D721Med (cell line): ENCODE measurements around the gene LPIN1.

Experiments
- DNase-seq: peaks from one replicate; pipeline ENCODE4 v3.0.0; 2011; ENCODE audit warnings: low spot score; ENCODE audit not compliant: insufficient read length
- FAIRE-seq: peaks from 2 replicates; lab custom pipeline; 2011; peaks lifted over from hg19 to GRCh38; lab: Jason Lieb, UNC
- TF ChIP-seq, protein P1 (sequence below): IDR thresholded peaks from 2 replicates; pipeline ENCODE4 v1.5.1; 2012; ENCODE audit warnings: mild to moderate bottlenecking, control low read depth; ENCODE audit not compliant: insufficient read depth; ENCODE audit errors: missing control alignments

The LPIN1 gene

DNA sequence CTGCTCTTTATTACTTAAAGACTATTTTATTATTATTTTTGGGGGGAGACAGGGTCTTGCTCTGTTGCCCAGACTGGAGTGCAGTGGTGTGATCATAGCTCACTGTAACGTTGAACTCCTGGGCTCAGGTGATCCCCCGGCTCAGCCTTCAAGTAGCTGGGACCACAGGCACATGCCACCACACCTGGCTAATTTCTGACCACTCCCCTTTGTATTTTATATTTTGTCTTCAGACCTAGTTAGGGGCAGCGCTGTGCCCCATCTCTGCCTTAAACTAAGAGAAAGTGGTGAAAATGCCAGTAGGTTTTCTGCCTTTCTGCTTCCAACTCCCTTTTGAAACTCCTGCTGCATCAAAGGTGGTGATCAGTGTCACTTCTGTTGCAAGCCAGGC is 82.5 kb downstream of the LPIN1 start:
- TF ChIP-seq, protein P1, sequence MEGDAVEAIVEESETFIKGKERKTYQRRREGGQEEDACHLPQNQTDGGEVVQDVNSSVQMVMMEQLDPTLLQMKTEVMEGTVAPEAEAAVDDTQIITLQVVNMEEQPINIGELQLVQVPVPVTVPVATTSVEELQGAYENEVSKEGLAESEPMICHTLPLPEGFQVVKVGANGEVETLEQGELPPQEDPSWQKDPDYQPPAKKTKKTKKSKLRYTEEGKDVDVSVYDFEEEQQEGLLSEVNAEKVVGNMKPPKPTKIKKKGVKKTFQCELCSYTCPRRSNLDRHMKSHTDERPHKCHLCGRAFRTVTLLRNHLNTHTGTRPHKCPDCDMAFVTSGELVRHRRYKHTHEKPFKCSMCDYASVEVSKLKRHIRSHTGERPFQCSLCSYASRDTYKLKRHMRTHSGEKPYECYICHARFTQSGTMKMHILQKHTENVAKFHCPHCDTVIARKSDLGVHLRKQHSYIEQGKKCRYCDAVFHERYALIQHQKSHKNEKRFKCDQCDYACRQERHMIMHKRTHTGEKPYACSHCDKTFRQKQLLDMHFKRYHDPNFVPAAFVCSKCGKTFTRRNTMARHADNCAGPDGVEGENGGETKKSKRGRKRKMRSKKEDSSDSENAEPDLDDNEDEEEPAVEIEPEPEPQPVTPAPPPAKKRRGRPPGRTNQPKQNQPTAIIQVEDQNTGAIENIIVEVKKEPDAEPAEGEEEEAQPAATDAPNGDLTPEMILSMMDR = no peak
- no peak for FAIRE-seq

GRCh38 chr2:11829324-11829946 is 83.0 kb downstream of the LPIN1 start:
- DNase-seq = peak; percentile 53
- no peak for FAIRE-seq
- TF ChIP-seq, protein P1 = peak; percentile 48

More for the DNA sequence above, 82.5 kb downstream of the LPIN1 start:
- no peak for DNase-seq

DNA sequence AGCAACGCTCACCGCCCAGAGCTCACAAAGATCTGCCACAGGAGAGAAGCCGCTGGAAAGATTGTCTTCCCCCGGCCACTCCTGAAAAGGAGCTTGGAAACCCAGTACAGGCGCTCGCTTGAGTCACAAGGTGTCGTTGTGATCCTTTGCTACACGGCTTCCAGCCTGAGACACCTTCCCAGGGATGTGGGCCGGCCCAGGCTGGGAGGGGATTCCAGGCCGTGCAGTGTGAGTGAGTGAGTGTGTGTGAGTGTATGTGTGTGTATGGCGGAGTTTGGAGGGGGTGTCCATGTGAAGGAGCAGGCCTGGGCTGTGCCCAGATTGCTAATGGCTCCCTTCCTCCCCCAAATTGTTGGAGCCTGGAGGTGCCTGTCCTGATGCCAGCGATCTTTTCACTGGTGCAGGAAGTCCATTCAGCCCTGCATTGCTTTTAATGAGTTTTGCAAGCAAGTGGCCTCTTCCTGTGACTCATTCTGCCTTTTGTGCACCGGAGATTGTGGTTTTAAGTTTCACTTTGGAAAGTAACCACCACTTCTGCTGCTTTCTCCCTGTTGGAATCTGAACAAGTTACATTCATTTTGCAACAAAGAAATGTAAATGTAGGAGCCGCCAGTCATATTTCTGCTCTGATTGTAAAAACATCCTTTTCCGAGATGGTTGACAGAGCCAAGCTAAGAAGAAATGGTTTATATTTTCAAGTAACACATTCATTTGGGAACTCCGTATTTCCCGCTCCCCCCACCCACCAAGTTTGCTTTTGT is 83.7 kb downstream of the LPIN1 start:
- TF ChIP-seq, protein P1 = no peak
- DNase-seq (no peak), FAIRE-seq (no peak)

DNA sequence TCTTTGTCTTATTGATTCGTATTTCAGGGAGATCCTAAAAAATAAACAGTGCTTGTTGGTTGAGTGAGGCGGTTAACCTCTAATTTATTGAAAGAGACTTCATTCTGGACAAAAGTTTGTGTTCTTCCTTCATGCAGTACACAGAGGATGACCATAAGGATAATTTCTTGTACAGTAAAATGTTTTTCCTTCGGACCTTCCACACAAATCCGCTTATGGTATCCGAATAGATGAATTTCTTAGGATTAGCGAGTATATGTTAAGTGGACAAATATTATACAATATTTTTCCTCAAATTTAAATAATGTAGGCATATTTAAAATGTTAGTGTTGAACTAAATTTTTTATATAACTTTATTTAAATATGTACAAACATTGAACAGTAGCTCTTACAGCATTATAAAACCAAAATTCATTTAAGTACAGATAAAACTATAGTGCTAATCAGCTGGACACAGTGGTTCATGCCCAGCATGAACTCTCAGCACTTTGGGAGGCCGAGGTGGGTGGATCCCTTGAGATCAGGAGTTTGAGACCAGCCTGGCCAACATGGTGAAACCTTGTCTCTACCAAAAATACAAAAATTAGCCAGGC is 84.4 kb downstream of the LPIN1 start:
- no peak for FAIRE-seq
- TF ChIP-seq, protein P1 = no peak
- no peak for DNase-seq

GRCh38 chr2:11831415-11831814 is 85.0 kb downstream of the LPIN1 start:
- TF ChIP-seq, protein P1 = no peak
- FAIRE-seq (no peak), DNase-seq (no peak)

- TF ChIP-seq, protein P1 = no peak
- no peak for DNase-seq
- no peak for FAIRE-seq
These were observed 86.1 kb downstream of the LPIN1 start for GRCh38 chr2:11832531-11832930.
